ENCODE data around the gene HLCS.
A peak's percentile ranks its signal among the peaks of the same experiment; 100 is the strongest.

Gene HLCS

GRCh38 chr21:36879827-36880226, 86.6 kb downstream of the HLCS start:
- DNase-seq, result no peak

- no peak for DNase-seq
Measured at GRCh38 chr21:36877741-36878140, 88.7 kb downstream of the HLCS start.

GRCh38 chr21:36874665-36875064, 91.8 kb downstream of the HLCS start:
- DNase-seq, result no peak

GRCh38 chr21:36873513-36873912, 93.0 kb downstream of the HLCS start:
- DNase-seq, result no peak

GRCh38 chr21:36867291-36867905, 99.1 kb downstream of the HLCS start:
- no peak for DNase-seq

GRCh38 chr21:36866419-36866818, 100.0 kb downstream of the HLCS start:
- no peak for DNase-seq

GRCh38 chr21:36864974-36865373, 101.5 kb downstream of the HLCS start:
- no peak for DNase-seq

- DNase-seq, result no peak
Measured at GRCh38 chr21:36863260-36863659, 103.2 kb downstream of the HLCS start.

- DNase-seq, result no peak
Measured at GRCh38 chr21:36861595-36862323, 104.7 kb downstream of the HLCS start.

GRCh38 chr21:36860736-36861594, 105.5 kb downstream of the HLCS start:
- DNase-seq, result no peak

GRCh38 chr21:36859744-36860501, 106.5 kb downstream of the HLCS start:
- DNase-seq, result no peak

GRCh38 chr21:36858320-36858957, 108.0 kb downstream of the HLCS start:
- no peak for DNase-seq

- no peak for DNase-seq
Measured at GRCh38 chr21:36856643-36857042, 109.8 kb downstream of the HLCS start.

- peak; percentile 1 for DNase-seq
Measured at GRCh38 chr21:36854391-36854790, 112.1 kb downstream of the HLCS start.

- no peak for DNase-seq
Measured at GRCh38 chr21:36852864-36853263, 113.6 kb downstream of the HLCS start.

- DNase-seq, result no peak
Measured at GRCh38 chr21:36852293-36852692, 114.2 kb downstream of the HLCS start.

- no peak for DNase-seq
Measured at GRCh38 chr21:36851121-36851520, 115.3 kb downstream of the HLCS start.

GRCh38 chr21:36850372-36850771, 116.1 kb downstream of the HLCS start:
- DNase-seq, result no peak

GRCh38 chr21:36849461-36850105, 116.9 kb downstream of the HLCS start:
- DNase-seq, result no peak

GRCh38 chr21:36848730-36849274, 117.7 kb downstream of the HLCS start:
- DNase-seq, result no peak

- no peak for DNase-seq
Measured at GRCh38 chr21:36847189-36847588, 119.3 kb downstream of the HLCS start.

- no peak for DNase-seq
Measured at GRCh38 chr21:36846631-36847030, 119.8 kb downstream of the HLCS start.
